Measurements from ENCODE around the gene ARHGEF16. TPM values are rescaled to one million over a fixed set of nuclear protein-coding genes. Genes with fewer than 3 reads are reported as not detected.

The ARHGEF16 gene
- total RNA-seq, 1 experiment from 2014 or later, result 10.1 TPM

- Histone ChIP-seq H3K36me3 (ENCODE audit: control insufficient read depth, insufficient read depth, low read length) (no peaks in the 10 kb centered on the region), H3K27ac (ENCODE audit: low read length) (no peak overlapping the region), H3K9me3 (ENCODE audit: control insufficient read depth, insufficient read depth, low read depth, low read length) (no peaks in the 10 kb centered on the region), H3K4me3 (ENCODE audit: low read depth in 2 of 2, low read length in 2 of 2) (no peak overlapping the region), H3K4me1 (ENCODE audit: control insufficient read depth, insufficient read depth, low read length) (no peaks in the 10 kb centered on the region), H3K27me3 (ENCODE audit: control insufficient read depth, insufficient read depth, low read length) (no peaks in the 10 kb centered on the region)
- intact Hi-C loops (cut with micrococcal nuclease; ENCODE audit: unreplicated experiment) (no loop called here), in situ Hi-C loops (cut with HindIII; ENCODE audit: low pct_unique_long_range_greater_than_20kb, low sequenced_read_pairs) (no loop called here)
- ChIA-PET CTCF (no interaction called here), POLR2A (no interaction called here)
- TF ChIP-seq, protein P1, sequence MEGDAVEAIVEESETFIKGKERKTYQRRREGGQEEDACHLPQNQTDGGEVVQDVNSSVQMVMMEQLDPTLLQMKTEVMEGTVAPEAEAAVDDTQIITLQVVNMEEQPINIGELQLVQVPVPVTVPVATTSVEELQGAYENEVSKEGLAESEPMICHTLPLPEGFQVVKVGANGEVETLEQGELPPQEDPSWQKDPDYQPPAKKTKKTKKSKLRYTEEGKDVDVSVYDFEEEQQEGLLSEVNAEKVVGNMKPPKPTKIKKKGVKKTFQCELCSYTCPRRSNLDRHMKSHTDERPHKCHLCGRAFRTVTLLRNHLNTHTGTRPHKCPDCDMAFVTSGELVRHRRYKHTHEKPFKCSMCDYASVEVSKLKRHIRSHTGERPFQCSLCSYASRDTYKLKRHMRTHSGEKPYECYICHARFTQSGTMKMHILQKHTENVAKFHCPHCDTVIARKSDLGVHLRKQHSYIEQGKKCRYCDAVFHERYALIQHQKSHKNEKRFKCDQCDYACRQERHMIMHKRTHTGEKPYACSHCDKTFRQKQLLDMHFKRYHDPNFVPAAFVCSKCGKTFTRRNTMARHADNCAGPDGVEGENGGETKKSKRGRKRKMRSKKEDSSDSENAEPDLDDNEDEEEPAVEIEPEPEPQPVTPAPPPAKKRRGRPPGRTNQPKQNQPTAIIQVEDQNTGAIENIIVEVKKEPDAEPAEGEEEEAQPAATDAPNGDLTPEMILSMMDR (IDR thresholded peaks at IDR 0.05), result peak; percentile 82
- TF ChIP-seq REST (IDR thresholded peaks at IDR 0.05; ENCODE audit: insufficient read depth in 1 of 2, low read depth in 2 of 2, low read length in 1 of 2), result no peak
- BruUV-seq (replicated peaks), result no TSS peak
- DNase-seq (ENCODE audit: low read depth, low spot score) (no peak), ATAC-seq (no peak)
These were observed 37.3 kb upstream of the ARHGEF16 start for GRCh38 chr1:3417082-3417739.

DNA sequence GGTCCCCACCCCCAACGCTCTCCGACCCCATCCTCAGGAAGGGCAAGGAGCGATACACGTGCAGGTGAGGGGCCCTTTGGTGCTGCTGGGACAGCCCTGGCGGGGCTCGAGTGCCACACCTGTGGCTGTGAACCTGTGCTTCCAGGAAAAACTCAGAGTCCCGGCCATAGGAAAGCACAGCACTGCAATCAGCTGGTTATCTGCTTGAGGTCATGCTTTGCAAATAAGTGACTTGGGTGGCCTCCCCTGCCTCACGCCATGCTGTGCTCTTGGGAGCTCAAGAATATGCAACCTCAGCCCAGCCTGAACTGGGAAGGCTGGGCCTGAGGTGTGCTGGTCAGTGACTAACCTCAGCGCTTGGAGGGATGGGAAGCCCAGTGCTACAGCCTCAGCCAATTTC, 36.5 kb upstream of the ARHGEF16 start:
- no peaks in the 10 kb centered on the region for H3K36me3 ChIP-seq (ENCODE audit: control insufficient read depth, insufficient read depth, low read length)
- ChIA-PET CTCF (interaction anchor here (0.7 kb wide), 1 partner anchor 393 kb away, joined by 3 read pairs; no protein-coding TSS in a partner anchor), POLR2A (no interaction called here)
- TF ChIP-seq SIN3A (IDR thresholded peaks at IDR 0.05; ENCODE audit: borderline replicate concordance, insufficient read depth, low read depth, low read length), result no peak
- no peak for TF ChIP-seq TCF7L2 (IDR thresholded peaks at IDR 0.05; ENCODE audit: low read depth, low read length)
- TF ChIP-seq, protein P1 (IDR thresholded peaks at IDR 0.05), result no peak
- no peak for TF ChIP-seq REST (IDR thresholded peaks at IDR 0.05; ENCODE audit: insufficient read depth in 1 of 2, low read depth in 2 of 2, low read length in 1 of 2)
- no peak for TF ChIP-seq POLR2AphosphoS5 (IDR thresholded peaks at IDR 0.05; ENCODE audit: low read depth, low read length)
- intact Hi-C loops (cut with micrococcal nuclease; ENCODE audit: unreplicated experiment) (no loop called here), in situ Hi-C loops (cut with HindIII; ENCODE audit: low pct_unique_long_range_greater_than_20kb, low sequenced_read_pairs) (no loop called here)
- DNase-seq (ENCODE audit: low read depth, low spot score), result no peak
- H3K9me3 ChIP-seq (ENCODE audit: control insufficient read depth, insufficient read depth, low read depth, low read length), result no peaks in the 10 kb centered on the region
- ATAC-seq, result no peak; the same call in 1 of the 2 replicates
- BruUV-seq (replicated peaks), result no TSS peak
- no peaks in the 10 kb centered on the region for H3K4me1 ChIP-seq (ENCODE audit: control insufficient read depth, insufficient read depth, low read length)
- H3K27ac ChIP-seq (ENCODE audit: low read length), result no peak overlapping the region
- H3K27me3 ChIP-seq (ENCODE audit: control insufficient read depth, insufficient read depth, low read length), result no peaks in the 10 kb centered on the region
- no peak overlapping the region for H3K4me3 ChIP-seq (ENCODE audit: low read depth in 2 of 2, low read length in 2 of 2)
